GM18505 (cell line): Measurements from ENCODE around the gene ADD3.

Experiments used
- ATAC-seq: cut with Tn5 transposase; IDR thresholded peaks from one replicate; pipeline ENCODE4 v1.9.1; 2021; ENCODE audit not compliant: unreplicated experiment
- POLR2A ChIP-seq: IDR thresholded peaks from 4 replicates; pipeline ENCODE4 v1.6.1; 2011; ENCODE audit warnings: borderline replicate concordance; ENCODE audit not compliant: insufficient read depth, insufficient read length; ENCODE audit errors: extremely low read depth

ADD3 gene

DNA sequence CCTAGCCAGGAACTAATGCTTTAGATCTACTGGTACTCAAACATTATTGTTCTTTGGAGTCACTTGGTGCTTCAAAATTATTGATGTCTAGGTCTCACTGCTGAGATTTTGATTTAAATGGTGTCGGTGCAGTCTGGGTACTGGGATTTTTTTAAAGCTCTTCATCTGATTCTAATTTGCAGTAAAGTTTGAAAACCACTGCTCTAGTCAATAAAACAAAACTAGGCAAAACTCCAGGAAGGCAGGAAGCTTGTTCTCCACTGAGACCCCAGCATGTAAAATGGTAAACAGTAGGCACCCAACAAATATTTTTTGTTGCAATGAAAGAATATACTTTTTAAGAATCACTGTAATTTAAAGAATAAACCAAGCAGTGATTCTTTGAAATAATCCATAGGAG lies 49.7 kb downstream of the ADD3 start:
- ATAC-seq, result no peak

DNA sequence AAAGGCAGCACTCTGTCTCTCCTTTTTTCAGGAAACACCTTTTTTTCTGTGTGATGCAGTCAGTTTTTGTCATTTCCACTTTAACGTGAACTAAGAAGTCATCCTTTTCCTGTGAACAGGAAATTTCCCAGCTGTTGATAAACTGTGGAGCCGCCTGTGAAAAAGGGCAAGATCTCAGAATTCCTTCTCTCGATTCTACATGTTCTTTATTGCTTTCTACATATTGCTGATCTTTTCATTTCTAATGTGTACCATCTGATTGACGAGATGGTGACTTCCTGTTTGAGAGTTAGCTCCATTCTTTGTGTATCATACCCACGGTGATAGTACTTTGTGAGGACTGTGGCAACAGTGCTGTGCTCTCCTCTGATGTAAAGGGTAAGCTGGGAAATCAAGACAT lies 50.4 kb downstream of the ADD3 start:
- ATAC-seq, result no peak
- TF ChIP-seq POLR2A, result no peak

More for the DNA sequence above, 49.7 kb downstream of the ADD3 start:
- no peak for TF ChIP-seq POLR2A

DNA sequence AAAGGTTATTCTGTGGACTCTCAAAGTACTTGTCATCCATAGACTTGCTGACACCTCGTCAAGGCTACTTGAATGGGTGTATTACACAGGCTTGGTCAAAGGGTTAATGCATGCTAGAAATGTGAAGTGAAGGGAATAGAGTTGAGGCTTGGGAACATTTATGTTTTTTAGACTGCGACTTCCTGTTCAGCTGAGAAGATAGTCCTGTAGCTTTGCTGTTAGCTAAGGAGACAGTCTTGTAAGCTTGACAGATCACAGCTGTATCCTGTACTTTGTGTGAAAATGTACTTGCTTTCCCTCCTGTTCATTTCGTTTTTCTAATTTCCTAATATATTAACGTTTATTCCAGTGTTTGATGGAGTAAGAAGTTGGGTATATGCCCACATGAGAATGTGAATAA lies 52.1 kb downstream of the ADD3 start:
- no peak for TF ChIP-seq POLR2A
- ATAC-seq, result no peak

DNA sequence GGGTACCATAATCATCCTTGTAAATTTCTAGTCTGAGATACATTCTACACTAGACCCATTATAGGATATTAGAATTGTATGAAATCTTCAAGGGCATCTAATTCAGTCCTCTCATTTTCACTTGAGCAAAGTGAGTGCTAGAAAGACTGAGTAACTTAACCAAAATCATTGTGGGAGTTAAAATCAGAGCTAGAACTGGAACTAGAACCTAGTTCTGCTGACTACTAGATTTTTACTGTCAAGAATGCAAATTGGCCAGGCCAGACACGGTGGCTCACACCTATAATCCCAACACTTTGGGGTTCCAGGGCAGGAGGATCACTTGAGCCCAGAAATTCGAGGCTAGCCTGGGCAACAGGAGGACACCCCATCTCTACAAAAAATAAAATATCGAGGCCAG lies 53.9 kb downstream of the ADD3 start:
- ATAC-seq, result no peak
- TF ChIP-seq POLR2A, result no peak

DNA sequence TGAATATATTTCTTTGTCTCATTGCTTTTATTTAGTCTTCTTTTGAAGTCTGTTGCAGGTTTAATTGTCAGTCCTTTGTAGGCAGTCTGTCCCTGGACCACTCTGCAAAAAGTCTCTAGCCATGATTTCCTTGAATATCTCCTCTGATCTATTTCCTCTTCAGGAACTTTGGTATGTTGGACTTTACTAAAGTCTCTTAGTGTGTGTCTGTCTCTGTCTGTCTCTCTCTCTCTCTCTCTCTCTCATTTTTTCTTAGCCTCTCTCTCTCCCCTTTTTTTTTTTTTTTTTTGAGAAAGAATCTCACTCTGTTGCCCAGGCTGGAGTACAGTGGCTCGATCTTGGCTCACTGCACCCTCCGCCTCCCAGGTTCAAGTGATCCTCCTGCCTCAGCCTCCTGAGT lies 57.5 kb downstream of the ADD3 start:
- TF ChIP-seq POLR2A, result no peak
- no peak for ATAC-seq

DNA sequence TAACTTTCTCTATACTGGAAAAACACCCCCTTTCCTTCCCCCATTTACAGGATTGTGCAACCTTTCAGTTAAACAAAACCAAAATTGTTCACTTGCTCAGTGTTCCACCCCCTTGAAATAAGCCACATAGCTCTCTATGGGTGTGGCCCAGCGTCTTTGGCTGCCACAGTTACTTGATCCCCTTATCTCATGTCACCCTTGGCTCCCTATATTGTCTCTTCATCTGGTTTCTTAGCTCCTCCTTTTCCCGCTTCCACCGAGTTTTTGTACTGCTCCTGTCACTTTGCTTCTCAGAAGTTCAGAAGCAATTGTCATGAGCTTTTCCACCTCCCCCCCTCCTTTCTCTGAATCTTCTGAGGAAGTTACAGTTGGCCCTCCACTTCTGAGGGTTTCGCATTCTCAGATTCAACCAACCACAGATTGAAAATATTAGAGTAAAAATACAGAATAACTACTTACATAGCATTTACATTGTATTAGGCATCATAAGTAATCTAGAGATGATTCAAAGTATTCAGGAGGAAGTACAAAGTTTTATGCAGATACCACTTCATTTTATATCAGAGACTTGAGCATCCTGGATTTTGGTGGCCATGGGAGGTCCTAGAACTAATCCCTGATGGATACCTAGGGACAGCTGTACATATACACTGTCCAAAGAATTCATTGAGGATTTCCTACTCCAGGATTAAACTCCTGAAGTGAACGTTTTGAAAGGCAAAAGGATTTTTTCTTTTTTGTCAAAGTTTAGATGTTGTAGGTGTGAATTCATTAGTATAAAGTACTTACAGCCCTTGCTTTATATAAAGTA lies 60.4 kb downstream of the ADD3 start:
- ATAC-seq, result peak; percentile 58
- no peak for TF ChIP-seq POLR2A

DNA sequence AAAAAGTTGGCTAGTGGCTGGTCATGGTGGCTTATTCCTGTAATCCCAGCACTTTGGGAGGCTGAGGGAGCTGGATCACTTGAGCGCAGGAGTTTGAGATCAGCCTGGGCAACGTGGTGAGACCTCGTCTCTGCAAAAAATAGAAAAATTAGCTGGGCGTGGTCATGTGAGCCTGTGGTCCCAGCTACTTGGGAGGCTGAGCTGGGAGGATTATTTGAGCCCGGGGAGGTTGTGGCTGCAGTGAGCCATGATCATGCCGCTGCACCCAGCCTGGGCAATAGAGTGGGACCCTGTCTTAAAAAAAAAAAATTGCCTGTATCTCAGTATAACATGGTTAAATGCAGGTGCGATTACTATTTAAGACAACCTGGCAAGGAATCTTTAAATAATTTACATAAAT lies 61.0 kb downstream of the ADD3 start:
- ATAC-seq, result no peak
- no peak for TF ChIP-seq POLR2A

DNA sequence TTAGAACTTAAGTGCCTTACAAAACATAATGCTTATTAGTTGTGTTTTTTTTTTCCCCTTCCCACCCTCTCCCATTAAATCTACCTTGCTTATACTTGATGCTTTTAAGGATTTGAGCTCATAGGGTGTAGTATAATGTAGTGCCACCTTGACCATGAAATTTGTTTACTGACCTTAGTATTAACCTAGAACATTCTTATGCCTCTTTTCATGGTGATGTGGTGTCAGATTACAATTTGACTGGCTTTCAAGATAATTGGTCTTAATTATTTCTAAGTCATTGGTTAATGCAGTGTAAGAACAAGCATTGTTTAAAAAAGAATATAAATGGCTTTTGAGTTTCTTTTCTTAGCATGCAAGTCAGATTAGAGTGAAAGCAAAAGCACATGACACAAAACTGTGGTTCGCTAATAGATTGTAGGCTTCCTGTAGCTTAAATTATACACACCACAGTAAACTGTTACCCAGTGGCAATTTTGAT lies 61.8 kb downstream of the ADD3 start:
- ATAC-seq, result peak; percentile 47
- no peak for TF ChIP-seq POLR2A

DNA sequence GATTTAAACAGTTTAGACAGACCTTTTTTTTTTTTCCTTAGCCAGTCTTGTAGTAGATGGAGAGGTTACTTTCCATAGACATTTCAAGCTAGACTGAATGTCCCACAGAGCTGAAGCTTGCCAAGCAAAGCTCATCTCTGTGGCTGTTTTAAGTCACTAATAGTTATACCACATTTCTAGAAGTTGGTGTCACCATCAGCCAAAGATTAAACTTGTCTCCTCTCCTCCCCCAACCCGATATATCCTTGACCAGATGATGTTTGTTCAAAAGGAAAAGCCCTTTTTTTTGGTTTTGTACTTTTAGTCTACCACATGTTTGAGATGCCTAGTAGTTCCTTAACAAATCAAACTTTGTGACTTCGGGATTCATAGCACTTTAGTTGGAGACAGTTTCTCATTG lies 66.1 kb downstream of the ADD3 start:
- no peak for ATAC-seq
- TF ChIP-seq POLR2A, result no peak

DNA sequence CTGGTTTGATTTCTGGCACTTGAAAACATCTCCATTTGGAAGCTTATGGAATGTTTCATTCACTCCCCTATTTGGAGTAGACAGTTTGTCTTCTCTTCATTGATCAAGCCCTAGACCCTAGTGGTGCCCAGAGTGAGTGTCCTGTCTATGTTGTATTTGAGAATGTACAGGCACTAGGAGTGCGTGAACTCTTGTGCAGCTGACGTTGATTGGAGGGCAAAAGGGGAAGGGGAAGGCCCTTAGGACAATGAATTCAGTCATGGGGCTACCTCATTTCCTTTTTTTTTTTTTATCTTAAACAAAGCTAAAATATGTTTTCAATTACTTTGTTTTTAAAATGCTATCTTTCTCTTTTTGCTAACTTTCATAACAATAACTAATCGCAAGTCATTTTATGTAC lies 66.5 kb downstream of the ADD3 start:
- no peak for TF ChIP-seq POLR2A
- no peak for ATAC-seq

DNA sequence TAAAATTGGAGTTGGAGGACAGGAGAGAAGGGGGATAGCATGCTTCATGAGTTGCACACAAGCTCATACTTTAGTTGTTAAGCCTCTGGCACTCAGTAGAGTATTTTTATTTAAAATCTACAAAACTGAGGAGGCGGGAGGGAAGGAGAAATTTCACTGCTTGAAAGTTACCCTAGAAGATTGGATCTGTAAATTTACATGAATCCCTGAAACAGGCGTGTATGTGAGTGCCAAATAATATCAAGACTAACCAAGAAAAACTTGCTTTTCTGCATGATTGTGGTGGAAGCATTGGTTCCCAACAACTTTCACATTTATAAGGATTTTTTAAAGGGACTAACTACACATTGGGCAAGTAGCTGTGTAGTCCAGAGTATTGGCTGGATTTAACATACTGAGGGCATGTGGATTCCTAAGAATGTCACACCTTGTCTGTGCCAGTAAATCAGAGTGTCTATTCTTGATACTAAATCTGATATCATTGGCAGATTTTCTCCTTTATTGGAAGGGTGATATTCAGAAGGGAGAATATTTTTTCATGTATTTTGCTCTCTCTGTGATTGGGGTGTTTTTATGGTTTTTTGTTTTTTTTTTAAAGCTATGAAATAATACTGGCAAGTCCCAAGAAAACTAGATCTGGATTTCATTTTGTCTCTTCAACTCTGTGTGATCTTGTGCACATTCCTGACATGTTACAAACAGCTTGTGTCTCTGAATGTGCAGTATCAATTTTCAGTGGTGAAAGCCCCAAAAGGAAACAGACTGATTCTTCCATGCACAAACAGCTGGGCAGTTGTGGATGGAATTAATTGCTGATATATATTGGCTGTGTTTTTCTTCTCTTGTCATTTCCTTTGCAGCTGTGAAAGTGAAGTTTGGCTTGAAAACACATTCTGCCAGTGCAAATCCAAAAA lies 67.2 kb downstream of the ADD3 start:
- ATAC-seq, result no peak
- no peak for TF ChIP-seq POLR2A

DNA sequence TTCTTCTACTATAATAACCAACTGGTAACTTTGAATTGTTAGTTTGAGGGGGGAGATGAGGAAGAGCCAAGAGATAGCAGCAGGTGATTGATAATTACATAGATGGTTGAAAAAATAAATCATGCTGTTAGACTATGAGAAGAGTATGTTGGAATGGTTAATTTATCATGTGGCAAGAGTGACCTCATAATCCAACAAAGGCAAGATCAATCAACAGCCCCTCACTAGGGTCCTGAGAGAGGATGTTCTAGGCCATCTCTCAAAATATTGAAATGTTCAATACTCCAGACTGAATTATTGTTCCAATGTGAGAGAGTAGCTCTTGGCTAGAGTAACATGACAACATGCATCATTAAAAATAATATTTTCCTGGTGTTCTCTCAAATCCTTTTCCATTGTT lies 67.9 kb downstream of the ADD3 start:
- no peak for ATAC-seq
- no peak for TF ChIP-seq POLR2A

DNA sequence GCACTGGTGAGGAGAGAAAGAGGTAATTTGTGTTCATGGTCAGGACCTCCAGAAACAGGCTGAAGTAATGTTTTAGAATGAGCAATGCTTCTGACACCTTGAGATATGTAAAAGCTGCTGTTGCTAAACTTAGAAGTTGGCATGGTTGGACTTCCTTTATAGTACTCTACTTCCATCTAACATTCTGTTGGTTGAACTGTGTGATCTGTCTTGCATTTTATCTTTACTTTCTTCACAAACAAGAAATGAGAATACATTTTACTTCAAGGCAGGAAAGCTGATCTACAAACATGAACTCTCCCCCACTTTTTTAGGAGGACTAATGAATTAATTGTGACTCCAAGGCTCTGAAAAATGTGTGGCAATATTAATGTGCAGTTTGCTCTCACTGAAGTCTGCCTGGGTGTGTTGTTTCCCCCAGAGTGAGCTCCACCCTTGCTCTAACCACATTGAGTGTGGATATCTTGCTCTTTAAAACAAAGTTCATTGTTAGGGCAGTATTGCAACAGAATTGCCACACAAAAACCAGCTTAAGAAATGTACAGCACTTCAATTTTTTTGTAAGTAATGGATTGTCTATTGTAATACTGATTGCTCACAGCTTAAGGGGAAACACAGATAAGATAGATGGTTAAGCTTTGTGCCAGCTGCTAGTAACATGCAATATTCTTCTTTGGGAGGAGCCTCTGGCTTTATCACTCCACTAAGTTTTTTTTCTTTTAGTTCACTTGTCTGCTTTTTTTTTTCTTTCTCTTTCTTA lies 69.0 kb downstream of the ADD3 start:
- peak; percentile 75 for ATAC-seq
- peak; percentile 46 for TF ChIP-seq POLR2A

DNA sequence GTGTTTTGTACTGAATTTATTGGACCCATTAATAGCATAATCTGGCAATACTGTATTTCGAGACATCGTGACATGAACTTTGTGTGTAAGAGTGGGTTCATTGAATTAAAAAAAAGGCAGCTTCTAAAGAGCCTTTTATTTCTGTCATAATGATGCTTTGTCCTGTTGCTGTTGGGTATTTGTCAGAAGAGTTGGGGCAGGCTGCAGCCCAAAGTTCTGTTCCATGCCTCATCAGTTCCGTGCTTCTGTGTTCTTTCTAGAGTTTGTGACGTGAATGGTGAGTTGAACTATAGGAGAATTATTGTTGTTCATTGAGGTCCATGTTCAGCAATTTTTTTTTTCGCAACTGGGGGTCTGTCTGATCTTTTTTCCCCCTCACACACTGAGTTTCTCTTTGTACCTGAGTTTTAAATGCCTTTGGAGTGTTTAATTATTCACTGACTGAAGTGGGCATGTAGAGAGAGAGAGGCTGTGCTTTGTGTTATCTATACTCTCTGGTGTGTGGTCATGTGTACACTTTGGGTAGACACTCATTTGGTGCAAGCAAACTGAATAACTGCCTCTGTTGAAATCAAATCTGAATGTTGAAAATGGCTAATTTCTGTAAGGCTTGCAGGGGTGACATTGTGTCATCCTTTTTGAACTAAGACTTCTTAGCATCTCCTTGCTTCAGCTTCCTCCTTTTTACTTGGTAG lies 69.8 kb downstream of the ADD3 start:
- TF ChIP-seq POLR2A, result no peak
- ATAC-seq, result no peak
